Endothelial cell of umbilical vein (primary cell): ENCODE measurements around the gene ENPP5.

Experiments
- CTCF ChIP-seq, 2 donors: IDR thresholded peaks; 1 replicate in 1 of 2; 2 replicates in 1 of 2; pipeline ENCODE4 v1.5.1; 2011; ENCODE audit warnings: low read length in 2 of 2, mild to moderate bottlenecking in 2 of 2, moderate library complexity in 2 of 2, control low read depth in 1 of 2, inconsistent platforms in 1 of 2, low read depth in 1 of 2; ENCODE audit not compliant: insufficient read depth in 1 of 2; ENCODE audit errors: extremely low read depth in 1 of 2
- FOS ChIP-seq: IDR thresholded peaks from 2 replicates; pipeline ENCODE4 v1.6.1; 2011; ENCODE audit warnings: mild to moderate bottlenecking, low read length, moderate library complexity, borderline replicate concordance; ENCODE audit not compliant: insufficient read depth
- MYC ChIP-seq: IDR thresholded peaks from one replicate; pipeline ENCODE4 v1.6.1; 2011; ENCODE audit warnings: mild to moderate bottlenecking, low read depth, low read length
- POLR2A ChIP-seq: IDR thresholded peaks from 2 replicates; pipeline ENCODE4 v1.6.1; 2012; ENCODE audit warnings: low read depth, mild to moderate bottlenecking, control low read depth, low read length
- POLR2AphosphoS5 ChIP-seq: IDR thresholded peaks from 2 replicates; pipeline ENCODE4 v1.6.1; 2012; ENCODE audit warnings: low read depth, mild to moderate bottlenecking, control low read depth, low read length, moderate library complexity; ENCODE audit not compliant: insufficient read depth

- TF ChIP-seq POLR2A (no peak), FOS (no peak), CTCF (IDR thresholded peaks at IDR 0.05; ENCODE audit: extremely low read depth in 1 of 2, insufficient read depth in 1 of 2, low read depth in 1 of 2, low read length in 2 of 2) (no peak), MYC (no peak), POLR2AphosphoS5 (no peak)
Measured at GRCh38 chr6:46137387-46137786, 33.4 kb downstream of the ENPP5 start.
